Measurements from ENCODE around the gene CTBP2. TPM values are rescaled to one million over a fixed set of nuclear protein-coding genes. Genes with fewer than 3 reads are reported as not detected.

CTBP2 gene
- total RNA-seq, 1 experiment from 2014 or later, result 97.2 TPM

GRCh38 chr10:125112697-125113494 lies 47.5 kb downstream of the CTBP2 start:
- DNase-seq, result no peak
- Mint-ChIP-seq H3K27ac (ENCODE audit: unreplicated experiment) (no peak overlapping the region), H3K4me3 (ENCODE audit: unreplicated experiment) (no peak overlapping the region), H3K9me3 (ENCODE audit: unreplicated experiment) (no peaks in the 10 kb centered on the region), H3K4me1 (ENCODE audit: low read depth, unreplicated experiment) (no peaks in the 10 kb centered on the region), H3K27me3 (ENCODE audit: insufficient read depth, unreplicated experiment) (no peaks in the 10 kb centered on the region), H3K36me3 (ENCODE audit: insufficient read depth, unreplicated experiment) (peaks cover 43% of the 10 kb centered on the region)
- no TSS peak for BruUV-seq (replicated peaks)
- POLR2A ChIA-PET, result interaction anchor here (0.6 kb wide), 1 partner anchor 23 kb away, joined by 3 read pairs; no protein-coding TSS in a partner anchor
- intact Hi-C loops (cut with micrococcal nuclease; ENCODE audit: unreplicated experiment), result no loop called here
- no peaks in the 10 kb centered on the region for H3K27me3 ChIP-seq (replicated peaks; ENCODE audit: control insufficient read depth, insufficient read depth, low read length)
- no peaks in the 10 kb centered on the region for H3K9me3 ChIP-seq
- CTCF ChIA-PET, result no interaction called here
- TF ChIP-seq CTCF (IDR thresholded peaks at IDR 0.05; ENCODE audit: insufficient read depth in 1 of 2, low read depth in 1 of 2, low read length in 1 of 2, severe bottlenecking in 1 of 2, unreplicated experiment in 1 of 2), result no peak
- H3K4me1 ChIP-seq, result no peaks in the 10 kb centered on the region
- peaks cover 7% of the 10 kb centered on the region for H3K36me3 ChIP-seq (ENCODE audit: control insufficient read depth, insufficient read depth, low read length)
- no peak overlapping the region for H3K4me3 ChIP-seq (ENCODE audit: low read depth, low read length)

- Mint-ChIP-seq H3K27ac (ENCODE audit: unreplicated experiment) (no peak overlapping the region), H3K36me3 (ENCODE audit: insufficient read depth, unreplicated experiment) (peaks cover 53% of the 10 kb centered on the region), H3K9me3 (ENCODE audit: unreplicated experiment) (no peaks in the 10 kb centered on the region), H3K4me3 (ENCODE audit: unreplicated experiment) (no peak overlapping the region), H3K4me1 (ENCODE audit: low read depth, unreplicated experiment) (no peaks in the 10 kb centered on the region), H3K27me3 (ENCODE audit: insufficient read depth, unreplicated experiment) (no peaks in the 10 kb centered on the region)
- H3K27me3 ChIP-seq (replicated peaks; ENCODE audit: control insufficient read depth, insufficient read depth, low read length), result no peaks in the 10 kb centered on the region
- no peaks in the 10 kb centered on the region for H3K4me1 ChIP-seq
- no peak for DNase-seq
- no peak for TF ChIP-seq CTCF (IDR thresholded peaks at IDR 0.05; ENCODE audit: insufficient read depth in 1 of 2, low read depth in 1 of 2, low read length in 1 of 2, severe bottlenecking in 1 of 2, unreplicated experiment in 1 of 2)
- POLR2A ChIA-PET, result no interaction called here
- intact Hi-C loops (cut with micrococcal nuclease; ENCODE audit: unreplicated experiment), result no loop called here
- no peaks in the 10 kb centered on the region for H3K9me3 ChIP-seq
- H3K36me3 ChIP-seq (ENCODE audit: control insufficient read depth, insufficient read depth, low read length), result peaks cover 7% of the 10 kb centered on the region
- CTCF ChIA-PET, result no interaction called here
- no peak overlapping the region for H3K4me3 ChIP-seq (ENCODE audit: low read depth, low read length)
- no TSS peak for BruUV-seq (replicated peaks)
Measured at GRCh38 chr10:125111118-125111727, 49.1 kb downstream of the CTBP2 start.

GRCh38 chr10:125107965-125108580 lies 52.3 kb downstream of the CTBP2 start:
- H3K27me3 Mint-ChIP-seq (ENCODE audit: insufficient read depth, unreplicated experiment), result no peaks in the 10 kb centered on the region

More at GRCh38 chr10:125107965-125108580, 52.3 kb downstream of the CTBP2 start:
- POLR2A ChIA-PET, result no interaction called here
- intact Hi-C loops (cut with micrococcal nuclease; ENCODE audit: unreplicated experiment), result no loop called here
- H3K4me1 ChIP-seq, result no peaks in the 10 kb centered on the region
- CTCF ChIA-PET, result no interaction called here
- Mint-ChIP-seq H3K4me3 (ENCODE audit: unreplicated experiment) (no peak overlapping the region), H3K4me1 (ENCODE audit: low read depth, unreplicated experiment) (no peaks in the 10 kb centered on the region), H3K27ac (ENCODE audit: unreplicated experiment) (no peak overlapping the region), H3K9me3 (ENCODE audit: unreplicated experiment) (no peaks in the 10 kb centered on the region), H3K36me3 (ENCODE audit: insufficient read depth, unreplicated experiment) (peaks cover 59% of the 10 kb centered on the region)
- no peaks in the 10 kb centered on the region for H3K27me3 ChIP-seq (replicated peaks; ENCODE audit: control insufficient read depth, insufficient read depth, low read length)
- H3K4me3 ChIP-seq (ENCODE audit: low read depth, low read length), result no peak overlapping the region
- peaks cover 7% of the 10 kb centered on the region for H3K36me3 ChIP-seq (ENCODE audit: control insufficient read depth, insufficient read depth, low read length)
- no peaks in the 10 kb centered on the region for H3K9me3 ChIP-seq
- no peak for DNase-seq
- no peak for TF ChIP-seq CTCF (IDR thresholded peaks at IDR 0.05; ENCODE audit: insufficient read depth in 1 of 2, low read depth in 1 of 2, low read length in 1 of 2, severe bottlenecking in 1 of 2, unreplicated experiment in 1 of 2)
- BruUV-seq (replicated peaks), result no TSS peak
